ENCODE data around the gene CD2BP2.
"Not testable (repeated sequence)": the region's sequence is repeated elsewhere in the genome, so short reads cannot be mapped to it uniquely, and the experiment has no call there.

DNA sequence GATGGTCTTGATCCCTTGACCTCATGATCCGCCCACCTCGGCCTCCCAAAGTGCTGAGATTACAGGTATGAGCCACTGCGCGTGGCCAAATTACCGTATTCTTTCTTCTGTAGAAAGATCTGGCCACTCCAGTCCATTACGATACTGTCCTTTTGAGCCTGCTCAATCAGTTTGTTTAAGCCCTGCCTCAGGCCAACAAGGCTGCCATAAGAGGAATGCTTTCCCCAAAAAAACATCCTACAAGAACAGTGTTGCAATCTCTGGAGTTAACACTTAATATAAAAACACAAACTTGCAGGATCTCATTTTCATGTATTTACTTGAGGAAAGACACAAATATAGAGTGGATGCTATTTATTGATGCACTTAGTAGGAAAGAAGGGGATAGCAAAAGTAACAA lies 30.9 kb downstream of the CD2BP2 start:
- TF ChIP-seq, protein P1, sequence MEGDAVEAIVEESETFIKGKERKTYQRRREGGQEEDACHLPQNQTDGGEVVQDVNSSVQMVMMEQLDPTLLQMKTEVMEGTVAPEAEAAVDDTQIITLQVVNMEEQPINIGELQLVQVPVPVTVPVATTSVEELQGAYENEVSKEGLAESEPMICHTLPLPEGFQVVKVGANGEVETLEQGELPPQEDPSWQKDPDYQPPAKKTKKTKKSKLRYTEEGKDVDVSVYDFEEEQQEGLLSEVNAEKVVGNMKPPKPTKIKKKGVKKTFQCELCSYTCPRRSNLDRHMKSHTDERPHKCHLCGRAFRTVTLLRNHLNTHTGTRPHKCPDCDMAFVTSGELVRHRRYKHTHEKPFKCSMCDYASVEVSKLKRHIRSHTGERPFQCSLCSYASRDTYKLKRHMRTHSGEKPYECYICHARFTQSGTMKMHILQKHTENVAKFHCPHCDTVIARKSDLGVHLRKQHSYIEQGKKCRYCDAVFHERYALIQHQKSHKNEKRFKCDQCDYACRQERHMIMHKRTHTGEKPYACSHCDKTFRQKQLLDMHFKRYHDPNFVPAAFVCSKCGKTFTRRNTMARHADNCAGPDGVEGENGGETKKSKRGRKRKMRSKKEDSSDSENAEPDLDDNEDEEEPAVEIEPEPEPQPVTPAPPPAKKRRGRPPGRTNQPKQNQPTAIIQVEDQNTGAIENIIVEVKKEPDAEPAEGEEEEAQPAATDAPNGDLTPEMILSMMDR (IDR thresholded peaks at IDR 0.05; ENCODE audit: borderline replicate concordance, extremely low read depth, low read length, poor library complexity, severe bottlenecking), result not testable (repeated sequence)
- TF ChIP-seq EZH2 (IDR thresholded peaks at IDR 0.05; ENCODE audit: borderline replicate concordance, low read depth, low read length, severe bottlenecking), result not testable (repeated sequence)

All from DND-41 (cell line).